GM21717 (cell line): ENCODE measurements around the gene SPI1.
"Not testable (repeated sequence)": the region's sequence is repeated elsewhere in the genome, so short reads cannot be mapped to it uniquely, and the experiment has no call there.

ENCODE experiments used
- ATAC-seq: cut with Tn5 transposase; IDR thresholded peaks from one replicate; pipeline ENCODE4 v1.9.1; 2021; ENCODE audit warnings: mild to moderate bottlenecking, moderate library complexity; ENCODE audit not compliant: unreplicated experiment

Gene SPI1

GRCh38 chr11:47328449-47329390, 49.6 kb downstream of the SPI1 start:
- no peak for ATAC-seq

- no peak for ATAC-seq
Measured at GRCh38 chr11:47327949-47328348, 50.4 kb downstream of the SPI1 start.

GRCh38 chr11:47327025-47327424, 51.3 kb downstream of the SPI1 start:
- no peak for ATAC-seq

GRCh38 chr11:47326198-47326597, 52.1 kb downstream of the SPI1 start:
- ATAC-seq, result no peak

GRCh38 chr11:47325271-47326041, 52.9 kb downstream of the SPI1 start:
- ATAC-seq, result no peak

GRCh38 chr11:47324520-47324919, 53.8 kb downstream of the SPI1 start:
- ATAC-seq, result no peak

- ATAC-seq, result no peak
Measured at GRCh38 chr11:47318166-47318565, 60.2 kb downstream of the SPI1 start.

- peak; percentile 75 for ATAC-seq
Measured at GRCh38 chr11:47317064-47317828, 61.1 kb downstream of the SPI1 start.

GRCh38 chr11:47316501-47316900, 61.8 kb downstream of the SPI1 start:
- not testable (repeated sequence) for ATAC-seq

- no peak for ATAC-seq
Measured at GRCh38 chr11:47314992-47315391, 63.4 kb downstream of the SPI1 start.

GRCh38 chr11:47308050-47308823, 70.1 kb downstream of the SPI1 start:
- no peak for ATAC-seq

- ATAC-seq, result no peak
Measured at GRCh38 chr11:47306484-47306844, 71.9 kb downstream of the SPI1 start.

GRCh38 chr11:47305734-47306483, 72.4 kb downstream of the SPI1 start:
- ATAC-seq, result no peak
